T-helper 1 cell (primary cell): ENCODE data around the gene EVC.

Source experiments
- DNase-seq, 5 donors: peaks; one replicate each; pipeline ENCODE4 v3.0.0-alpha.2; 2012 to 2020
- total RNA-seq, 4 donors: gene quantifications; one replicate each; lab custom pipeline; 2026; lab: John Stamatoyannopoulos, UW

EVC gene
- total RNA-seq, result 1.8 to 5.1 (median 3.1) reads per million in 4 donors

DNA sequence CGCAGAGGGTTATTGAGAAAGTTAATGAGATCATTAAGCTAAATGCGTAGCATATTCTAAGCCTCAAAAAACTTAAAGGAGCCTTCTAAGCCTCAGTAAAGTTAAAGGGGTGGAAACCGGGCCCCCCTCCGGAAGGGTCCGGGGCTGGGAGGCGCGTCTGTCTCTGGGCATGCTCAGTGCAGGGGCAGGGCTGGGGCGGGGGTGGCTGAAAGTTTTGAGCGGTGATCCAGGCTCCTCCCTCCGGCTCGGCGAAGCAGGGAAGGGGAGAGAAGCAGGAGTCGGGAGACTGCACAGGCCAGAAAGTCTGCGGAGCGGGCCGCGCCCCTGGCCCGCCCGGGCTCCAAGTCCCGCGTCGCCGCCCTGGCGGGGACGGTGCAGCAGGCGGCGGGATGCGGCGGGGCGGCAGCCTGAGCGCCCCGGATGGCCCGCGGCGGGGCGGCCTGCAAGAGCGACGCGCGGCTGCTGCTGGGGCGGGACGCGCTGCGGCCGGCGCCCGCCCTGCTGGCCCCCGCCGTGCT lies at the start of gene EVC:
TSS of gene EVC (plus strand) at position 241 of the 518 bp plus-strand sequence. CDS start at position 421, 180 bp downstream.
- DNase-seq, result peak in 1 of 5 donors; percentile 6

- DNase-seq, result no peak
Observed at GRCh38 chr4:5661237-5661636, 49.8 kb upstream of the EVC start.

DNA sequence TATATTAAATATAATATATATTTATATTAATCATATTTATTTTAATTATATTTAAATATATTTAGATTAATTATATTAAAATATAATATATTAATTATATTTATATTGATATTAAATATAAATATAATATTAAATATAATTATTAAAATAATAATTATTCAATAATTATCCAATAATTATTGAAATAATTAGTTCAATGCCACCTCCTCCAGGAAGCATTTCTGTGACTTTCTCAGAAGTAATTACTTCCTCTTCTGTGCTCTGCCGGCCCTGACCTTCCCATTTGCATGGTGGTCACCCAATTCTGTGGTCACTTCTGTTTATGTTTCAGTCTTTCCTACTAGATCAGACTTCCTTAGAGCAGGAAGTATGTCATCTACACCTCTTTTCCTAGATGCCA lies 48.4 kb upstream of the EVC start:
- no peak for DNase-seq

GRCh38 chr4:5664778-5665177 lies 46.2 kb upstream of the EVC start:
- DNase-seq, result no peak

DNA sequence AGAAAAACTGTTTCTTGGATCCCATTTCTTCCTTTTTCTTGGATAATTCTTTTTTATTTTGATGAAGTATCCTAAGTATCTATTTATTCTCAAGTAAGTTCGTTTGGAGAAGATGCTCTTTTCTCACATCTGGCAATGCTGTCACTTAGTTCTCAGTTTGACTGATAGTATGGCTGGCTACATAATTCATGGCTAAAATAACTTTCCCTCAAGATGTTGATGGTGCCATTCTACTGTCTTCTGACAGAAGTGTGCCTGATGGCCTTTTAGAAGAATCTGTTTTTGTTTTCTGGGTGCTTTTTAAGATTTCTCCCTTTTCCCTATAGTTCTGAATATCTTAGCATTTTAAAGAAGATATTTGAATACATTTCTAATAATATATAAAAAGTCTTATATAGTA lies 44.3 kb upstream of the EVC start:
- DNase-seq, result no peak

DNA sequence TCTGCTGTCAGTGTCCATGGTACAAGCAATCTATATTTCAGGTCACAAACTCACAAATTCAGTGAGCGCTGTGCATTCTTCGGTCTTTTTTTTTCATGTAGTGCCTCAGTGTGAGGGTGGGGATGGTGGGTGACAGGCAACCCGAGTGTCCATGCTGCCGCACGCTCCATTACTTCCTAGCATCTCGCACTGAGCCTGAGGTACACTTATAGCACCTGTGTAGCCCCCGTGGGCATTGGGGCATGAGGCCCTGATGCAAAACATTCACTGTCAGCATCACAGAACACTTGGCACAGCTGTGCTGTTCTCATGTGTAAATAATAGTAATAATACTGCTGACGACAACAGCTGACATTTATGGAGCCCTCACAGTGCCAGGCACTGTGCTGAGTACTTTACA lies 34.2 kb upstream of the EVC start:
- DNase-seq, result no peak

GRCh38 chr4:5678977-5679376 lies 32.0 kb upstream of the EVC start:
- DNase-seq, result no peak

DNA sequence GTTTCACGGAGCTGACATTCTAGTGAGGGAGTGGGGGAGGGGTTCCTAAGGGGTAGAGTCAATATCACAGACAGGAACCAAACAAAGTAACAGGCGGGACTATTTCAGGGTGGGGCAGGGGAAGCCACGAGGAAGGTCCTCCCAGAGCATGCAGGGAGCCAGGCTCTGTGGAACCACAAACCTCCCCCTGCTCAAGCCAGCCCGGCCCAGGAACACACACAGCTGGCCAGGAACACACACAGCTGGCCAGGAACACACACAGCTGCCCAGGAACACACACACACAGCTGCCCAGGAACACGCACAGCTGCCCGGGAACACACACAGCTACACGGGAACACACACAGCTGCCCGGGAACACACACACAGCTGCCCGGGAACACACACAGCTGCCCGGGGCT lies 27.4 kb upstream of the EVC start:
- DNase-seq, result no peak

DNA sequence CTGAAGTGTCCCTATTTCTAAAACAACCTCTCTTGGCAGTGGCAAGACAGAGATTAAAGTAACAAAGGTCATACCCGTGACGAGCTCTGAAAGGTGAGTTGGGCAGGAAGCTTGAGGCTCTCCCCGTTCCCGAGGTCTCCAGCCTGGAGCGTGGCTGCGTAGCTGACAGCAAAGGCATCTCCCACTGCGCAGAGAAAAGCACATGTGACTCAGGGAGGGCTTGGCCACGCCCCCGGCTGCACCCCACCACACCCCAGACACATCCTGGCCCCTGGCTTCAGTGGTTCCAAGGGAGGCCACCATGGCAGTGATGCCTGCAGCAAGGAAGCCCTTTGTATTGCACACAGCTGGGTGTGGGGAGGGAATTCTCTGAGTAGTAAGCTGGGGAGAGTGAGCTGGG lies 25.7 kb upstream of the EVC start:
- no peak for DNase-seq

DNA sequence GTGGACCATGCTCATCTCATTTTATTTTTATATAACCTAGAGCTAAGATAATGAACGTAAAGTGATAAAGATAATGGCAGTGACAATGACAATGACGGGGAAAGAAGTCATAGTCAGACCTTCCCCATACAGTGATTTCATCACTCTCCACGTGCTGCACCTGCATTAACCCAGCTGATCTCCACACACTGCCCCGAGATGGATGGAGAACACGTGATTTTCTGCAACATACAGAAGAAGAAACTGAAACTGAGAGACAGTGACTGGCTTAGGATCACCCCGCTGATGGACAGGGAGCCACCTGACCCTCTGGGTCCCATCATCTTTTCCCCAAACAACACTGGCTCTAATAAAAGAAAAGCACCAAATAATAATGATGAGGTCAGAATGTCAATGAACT lies 24.7 kb upstream of the EVC start:
- no peak for DNase-seq

GRCh38 chr4:5689065-5689464 lies 21.9 kb upstream of the EVC start:
- DNase-seq, result no peak

GRCh38 chr4:5691491-5692132 lies 19.4 kb upstream of the EVC start:
- DNase-seq, result no peak

DNA sequence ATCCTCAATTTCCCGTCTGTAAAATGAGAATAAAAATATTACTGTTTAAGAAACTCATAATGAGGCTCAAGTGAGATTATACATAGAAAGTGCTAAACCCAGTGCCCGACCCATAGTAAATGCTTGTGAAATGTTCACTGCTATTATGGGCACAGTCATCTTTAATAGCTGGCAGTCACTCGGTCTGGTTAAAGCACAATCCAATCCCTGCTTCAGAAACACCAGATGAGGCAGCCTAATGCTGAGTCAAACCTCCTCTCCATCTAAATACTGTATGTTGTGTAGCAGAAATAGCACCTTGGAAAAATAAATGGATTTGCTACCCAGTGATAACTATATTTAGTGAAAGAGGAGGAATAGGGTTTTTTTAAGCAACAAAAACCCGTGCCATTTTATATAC lies 17.1 kb upstream of the EVC start:
- DNase-seq, result no peak

GRCh38 chr4:5696341-5696740 lies 14.7 kb upstream of the EVC start:
- DNase-seq, result no peak

DNA sequence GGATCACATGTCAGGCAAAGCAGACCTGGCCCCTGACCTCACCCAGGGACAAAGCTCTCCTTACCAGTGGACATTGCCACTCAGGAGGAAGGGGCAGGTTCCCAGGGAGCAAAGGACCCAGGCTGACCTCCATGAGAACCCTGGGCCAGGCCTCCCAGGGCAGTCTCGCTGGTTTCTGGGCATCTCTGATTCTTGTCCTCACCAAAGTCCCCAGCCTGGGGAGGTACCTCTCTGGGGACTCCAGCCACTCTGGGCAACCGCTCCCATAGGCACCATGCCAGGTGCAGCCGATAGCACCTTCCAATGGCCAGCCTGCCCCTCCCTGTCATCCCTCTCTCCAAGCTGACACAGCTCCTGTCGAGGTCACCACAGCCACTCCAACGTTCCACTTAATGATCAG lies 10.5 kb upstream of the EVC start:
- DNase-seq, result no peak

GRCh38 chr4:5701971-5702370 lies 9.0 kb upstream of the EVC start:
- no peak for DNase-seq

DNA sequence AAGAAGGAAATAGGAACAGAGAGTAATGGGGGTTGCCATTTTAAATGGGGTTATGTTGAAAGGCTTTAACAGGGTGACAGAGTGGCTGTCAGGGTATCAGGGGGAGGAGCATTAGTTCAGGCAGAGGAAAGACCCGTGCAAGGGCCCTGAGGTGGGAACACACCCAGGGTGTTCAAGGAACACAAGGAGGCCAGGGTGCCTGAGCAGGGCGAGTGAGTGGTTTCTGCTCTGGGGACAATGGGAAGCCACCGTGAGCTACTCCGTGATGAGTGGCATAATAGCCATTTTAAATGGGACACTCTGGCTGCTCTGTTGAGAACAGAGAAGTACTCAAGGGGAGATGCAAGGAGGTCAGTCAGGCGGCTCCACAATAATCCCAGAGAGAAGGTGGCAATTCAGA lies 7.2 kb upstream of the EVC start:
- DNase-seq, result no peak

- DNase-seq, result no peak
Observed at GRCh38 chr4:5704276-5704675, 6.7 kb upstream of the EVC start.

DNA sequence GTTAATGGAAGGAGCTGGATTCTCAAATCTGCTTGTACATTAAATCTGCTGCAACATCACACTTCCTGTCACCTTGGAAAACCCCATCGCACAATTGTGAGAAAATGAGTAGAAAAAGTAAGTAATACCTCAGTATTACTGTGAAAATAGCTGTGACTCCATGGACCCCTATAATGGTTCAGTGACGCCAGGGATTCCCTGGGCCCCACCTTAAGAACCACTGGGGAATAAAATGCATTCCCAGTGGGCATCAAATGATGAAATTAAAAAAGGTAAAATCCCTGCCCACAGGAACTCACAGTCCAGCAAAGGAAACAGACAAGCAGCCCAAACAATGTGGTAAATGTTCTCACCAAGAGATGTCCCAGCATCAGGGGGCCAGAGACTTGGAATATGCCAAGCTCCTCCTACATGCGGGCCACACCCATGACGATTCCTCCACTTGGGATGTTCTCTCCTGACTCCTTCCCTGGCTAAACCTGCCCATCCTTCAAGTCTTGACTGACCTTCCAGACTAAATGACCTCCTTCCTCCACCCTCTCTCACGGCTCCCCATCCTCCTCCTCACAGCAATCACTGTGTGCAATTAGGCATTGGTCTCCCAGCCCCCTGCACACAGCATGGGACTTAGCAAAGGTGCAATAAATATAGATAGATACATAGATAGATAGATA lies 5.2 kb upstream of the EVC start:
- no peak for DNase-seq

GRCh38 chr4:5706486-5707290 lies 4.3 kb upstream of the EVC start:
- no peak for DNase-seq

GRCh38 chr4:5707366-5707765 lies 3.6 kb upstream of the EVC start:
- no peak for DNase-seq

DNA sequence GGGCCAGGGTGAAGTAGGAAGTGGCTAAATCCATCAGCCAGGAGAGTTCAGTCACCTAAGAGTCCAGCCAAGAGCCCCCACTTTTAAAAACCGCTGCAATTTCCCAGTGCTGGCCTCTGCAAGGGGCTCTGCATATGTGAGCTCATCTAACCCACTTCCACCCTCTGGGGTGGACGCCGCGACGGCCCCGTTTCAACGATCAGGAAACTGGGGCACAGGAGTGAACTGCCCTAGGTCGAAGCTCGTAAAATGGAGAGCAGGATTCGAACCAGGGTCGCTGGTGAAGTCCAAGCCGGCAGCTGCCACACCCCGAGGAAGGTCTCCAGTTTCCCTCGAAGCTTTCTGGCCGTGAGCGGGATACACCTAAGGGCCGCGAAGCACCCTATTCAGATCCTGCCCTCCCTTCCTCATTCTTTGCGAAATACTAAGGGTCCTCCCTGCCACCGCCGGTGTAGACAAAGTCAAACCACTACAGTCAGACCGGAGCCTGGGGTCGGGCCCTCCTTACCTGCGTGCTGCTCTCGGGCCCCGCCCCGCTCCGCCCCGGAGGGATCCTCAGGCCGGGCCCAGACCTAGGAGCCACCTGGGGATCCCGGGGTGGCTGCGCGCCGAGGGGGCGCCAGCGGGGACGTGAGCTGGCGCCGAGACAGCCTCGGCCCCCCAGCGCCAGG lies 3.1 kb upstream of the EVC start:
- no peak for DNase-seq
